Bronchial epithelial cell (primary cell): ENCODE results near the gene SEMA3G. TPM values are rescaled to one million over a fixed set of nuclear protein-coding genes. Genes with fewer than 3 reads are reported as not detected.

ENCODE experiments used
- DNase-seq: peaks from one replicate; pipeline ENCODE4 v3.0.0-alpha.2; 2010; ENCODE audit warnings: low read depth
- FAIRE-seq: peaks from 2 replicates; lab custom pipeline; 2011; peaks lifted over from hg19 to GRCh38; lab: Jason Lieb, UNC
- H3K27me3 ChIP-seq: 2 replicates; pipeline ENCODE4 v1.5.1; 2011; ENCODE audit warnings: low read length; ENCODE audit not compliant: control insufficient read depth, insufficient read depth
- H3K36me3 ChIP-seq: 2 replicates; pipeline ENCODE4 v1.5.1; 2011; ENCODE audit warnings: low read length; ENCODE audit not compliant: control insufficient read depth, insufficient read depth
- H3K4me3 ChIP-seq: 2 replicates; pipeline ENCODE4 v1.5.1; 2011; ENCODE audit warnings: mild to moderate bottlenecking, low read depth, low read length, control low read depth
- total RNA-seq: library from RNA; depleted of rRNA; stranded (reverse); fragments of >200 nt; gene quantifications from 2 replicates; pipeline ENCODE4 v1.2.1, GENCODE V29; 2014
- TF ChIP-seq, protein P1 (sequence below): IDR thresholded peaks from 2 replicates; pipeline ENCODE4 v1.5.1; 2011; ENCODE audit warnings: mild to moderate bottlenecking, moderate library complexity, low read length, control low read depth, inconsistent platforms; ENCODE audit not compliant: insufficient read depth, severe bottlenecking

Gene SEMA3G
- total RNA-seq, 1 donor from 2014 or later, result under 0.01 TPM

GRCh38 chr3:52438579-52439425 lies 6.1 kb downstream of the SEMA3G start:
- no peak for DNase-seq
- H3K36me3 ChIP-seq, result no peaks in the 10 kb centered on the region
- H3K4me3 ChIP-seq, result no peak overlapping the region
- TF ChIP-seq, protein P1, sequence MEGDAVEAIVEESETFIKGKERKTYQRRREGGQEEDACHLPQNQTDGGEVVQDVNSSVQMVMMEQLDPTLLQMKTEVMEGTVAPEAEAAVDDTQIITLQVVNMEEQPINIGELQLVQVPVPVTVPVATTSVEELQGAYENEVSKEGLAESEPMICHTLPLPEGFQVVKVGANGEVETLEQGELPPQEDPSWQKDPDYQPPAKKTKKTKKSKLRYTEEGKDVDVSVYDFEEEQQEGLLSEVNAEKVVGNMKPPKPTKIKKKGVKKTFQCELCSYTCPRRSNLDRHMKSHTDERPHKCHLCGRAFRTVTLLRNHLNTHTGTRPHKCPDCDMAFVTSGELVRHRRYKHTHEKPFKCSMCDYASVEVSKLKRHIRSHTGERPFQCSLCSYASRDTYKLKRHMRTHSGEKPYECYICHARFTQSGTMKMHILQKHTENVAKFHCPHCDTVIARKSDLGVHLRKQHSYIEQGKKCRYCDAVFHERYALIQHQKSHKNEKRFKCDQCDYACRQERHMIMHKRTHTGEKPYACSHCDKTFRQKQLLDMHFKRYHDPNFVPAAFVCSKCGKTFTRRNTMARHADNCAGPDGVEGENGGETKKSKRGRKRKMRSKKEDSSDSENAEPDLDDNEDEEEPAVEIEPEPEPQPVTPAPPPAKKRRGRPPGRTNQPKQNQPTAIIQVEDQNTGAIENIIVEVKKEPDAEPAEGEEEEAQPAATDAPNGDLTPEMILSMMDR, result no peak
- FAIRE-seq, result no peak
- H3K27me3 ChIP-seq, result peaks cover 2% of the 10 kb centered on the region

- Histone ChIP-seq H3K36me3 (no peaks in the 10 kb centered on the region), H3K4me3 (no peak overlapping the region), H3K27me3 (peaks cover 2% of the 10 kb centered on the region)
- TF ChIP-seq, protein P1, result no peak
- FAIRE-seq (no peak), DNase-seq (no peak)
These were observed 6.9 kb downstream of the SEMA3G start for GRCh38 chr3:52438104-52438376.

DNA sequence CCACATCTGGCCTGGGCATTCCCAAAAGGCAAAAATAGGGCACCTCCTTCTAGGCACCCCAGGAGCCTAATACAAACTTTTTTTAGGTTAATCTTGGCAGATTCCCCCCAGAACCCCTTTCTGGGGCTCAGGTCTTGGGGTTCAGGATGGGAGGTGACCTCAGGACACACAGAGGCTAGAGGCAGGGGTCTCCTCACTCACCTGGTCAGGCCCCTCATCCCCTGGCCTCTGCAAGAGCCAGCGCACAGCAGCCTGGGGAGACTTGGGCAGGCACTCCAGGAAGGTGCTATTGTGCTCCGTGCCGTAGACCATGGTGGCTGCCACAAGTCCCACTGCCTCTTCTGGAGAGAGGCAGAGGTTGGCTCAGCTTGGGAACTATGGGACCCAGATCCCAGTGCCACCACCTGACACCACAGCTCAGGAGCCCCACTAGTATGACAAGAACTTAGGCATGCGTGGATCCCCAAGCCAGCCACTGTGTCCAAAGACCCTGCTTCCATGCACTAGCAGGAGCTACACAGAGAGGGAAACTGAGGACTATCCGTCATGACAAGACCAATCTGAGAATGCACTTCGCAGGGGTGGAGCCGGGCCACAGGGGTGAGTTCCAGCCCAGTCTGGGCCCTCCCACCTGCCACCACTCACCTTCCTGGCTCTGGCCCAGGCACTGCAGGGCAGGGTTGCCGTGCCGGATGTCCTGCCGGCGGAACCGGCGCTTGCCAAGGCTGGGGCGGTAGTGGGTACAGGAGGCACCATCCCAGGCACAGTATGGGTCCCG lies 7.4 kb downstream of the SEMA3G start:
- H3K36me3 ChIP-seq, result no peaks in the 10 kb centered on the region
- no peak overlapping the region for H3K4me3 ChIP-seq
- TF ChIP-seq, protein P1, result no peak
- FAIRE-seq (peak; percentile 28), DNase-seq (no peak)
- H3K27me3 ChIP-seq, result peaks cover 2% of the 10 kb centered on the region

DNA sequence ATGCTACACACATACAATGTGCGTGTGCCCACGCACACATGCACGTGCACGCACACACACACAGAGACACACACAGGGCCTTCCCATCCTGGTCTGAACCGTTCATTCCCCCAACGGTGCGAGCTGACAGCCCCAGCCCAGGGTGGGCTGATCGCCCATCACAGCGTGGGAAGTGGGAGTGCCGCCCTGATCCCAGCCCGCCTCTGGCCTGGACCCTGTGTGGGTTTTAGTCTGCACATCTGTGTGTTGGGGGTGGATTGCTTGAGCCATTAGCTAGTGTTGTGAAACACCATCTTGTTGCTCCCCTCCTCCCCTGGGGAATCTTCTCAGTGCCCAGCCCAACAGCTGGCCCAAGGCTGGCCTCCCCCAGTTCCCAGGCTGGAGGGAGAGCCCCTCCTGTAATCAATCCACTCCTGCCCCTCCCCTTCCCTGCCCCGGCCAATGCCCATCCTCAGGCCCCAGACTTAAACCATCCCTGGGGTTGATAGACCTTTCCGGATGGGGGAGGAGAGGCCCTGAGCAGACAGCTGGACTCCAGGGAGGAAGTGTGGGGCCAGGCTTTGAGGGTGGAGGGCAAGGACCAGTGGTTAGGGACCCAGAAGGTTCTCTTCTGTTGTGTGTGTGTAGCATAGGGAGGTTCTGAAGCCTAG lies 8.3 kb downstream of the SEMA3G start:
- DNase-seq, result no peak
- no peak overlapping the region for H3K4me3 ChIP-seq
- FAIRE-seq, result no peak
- TF ChIP-seq, protein P1, result no peak
- H3K27me3 ChIP-seq, result peaks cover 2% of the 10 kb centered on the region
- H3K36me3 ChIP-seq, result no peaks in the 10 kb centered on the region

DNA sequence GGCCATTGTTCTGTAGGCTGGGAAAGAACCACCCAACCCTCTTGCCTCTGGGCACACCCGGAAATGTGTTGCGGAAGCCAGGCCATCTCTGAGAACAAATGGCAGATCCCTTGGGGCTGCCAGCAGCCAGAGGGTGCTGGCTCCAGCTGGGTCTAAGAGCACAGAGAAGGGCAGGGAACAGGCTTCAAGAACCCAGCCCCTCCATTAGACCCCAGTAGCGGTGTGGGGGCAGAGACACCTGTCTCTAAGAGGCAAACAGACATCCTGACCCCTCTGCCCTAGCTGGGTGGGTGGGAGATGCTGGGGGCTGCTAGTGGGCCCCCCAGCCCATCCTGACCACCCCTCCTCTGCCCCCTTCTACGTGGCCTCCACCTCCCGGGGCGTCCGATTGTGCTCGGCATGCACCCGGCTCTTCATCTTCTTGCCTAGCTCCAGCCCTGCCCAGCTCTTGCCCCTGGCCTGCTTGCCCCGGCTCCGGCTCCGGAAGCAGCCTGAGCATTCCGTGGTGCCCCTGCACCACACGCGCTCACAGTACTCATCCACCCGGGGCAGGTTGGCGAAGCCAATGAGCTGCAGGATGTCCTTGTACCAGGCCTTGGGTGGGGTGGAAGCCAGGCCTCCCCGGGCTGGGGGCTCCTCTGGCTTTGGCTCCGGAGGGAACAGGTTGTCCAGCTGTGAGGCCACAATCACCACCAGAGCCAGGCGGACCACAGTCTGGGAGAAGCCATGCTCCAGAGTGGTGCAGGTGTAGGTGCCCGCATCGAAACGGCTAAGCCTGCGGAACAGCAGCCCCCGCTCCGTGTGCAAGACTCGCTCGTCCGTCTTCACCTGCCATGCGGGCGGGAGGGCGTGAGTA lies 9.4 kb downstream of the SEMA3G start:
- TF ChIP-seq, protein P1, result no peak
- peaks cover 2% of the 10 kb centered on the region for H3K27me3 ChIP-seq
- no peaks in the 10 kb centered on the region for H3K36me3 ChIP-seq
- FAIRE-seq (no peak), DNase-seq (no peak)
- no peak overlapping the region for H3K4me3 ChIP-seq
